Peyer's patch (tissue), 4 donors: ENCODE measurements around the gene SELE. TPM values are rescaled to one million over a fixed set of nuclear protein-coding genes. Genes with fewer than 3 reads are reported as not detected.

ENCODE experiments used
- DNase-seq, 3 donors: peaks; one replicate each; pipeline ENCODE4 v3.0.0-alpha.2; 2017 to 2019
- H3K27ac ChIP-seq, 4 donors: fragments of 200-600 bp; sonication (generic); one replicate each; pipeline ENCODE4 v1.5.1; 2016 to 2019
- H3K27me3 ChIP-seq, 2 donors: fragments of 200-600 bp; sonication (generic); one replicate each; pipeline ENCODE4 v1.5.1; 2019
- H3K36me3 ChIP-seq, 3 donors: fragments of 200-600 bp; sonication (generic); one replicate each; pipeline ENCODE4 v1.5.1; 2016 to 2019
- H3K4me1 ChIP-seq, 4 donors: fragments of 200-600 bp; sonication (generic); one replicate each; pipeline ENCODE4 v1.5.1; 2016 to 2019
- H3K4me3 ChIP-seq, 4 donors: fragments of 200-600 bp; sonication (generic); 1 replicate in 3 of 4; 2 replicates in 1 of 4; pipeline ENCODE4 v1.5.1; 2016 to 2019; ENCODE audit warnings: mild to moderate bottlenecking in 1 of 4
- H3K9me3 ChIP-seq, 4 donors: fragments of 200-600 bp; sonication (generic); one replicate each; pipeline ENCODE4 v1.5.1; 2016 to 2019; ENCODE audit warnings: mild to moderate bottlenecking in 1 of 4
- POLR2A ChIP-seq, 2 donors: fragments of 450-650 bp; IDR thresholded peaks; one replicate each; pipeline ENCODE4 v1.5.1; 2017; ENCODE audit warnings: antibody characterized with exemption in 2 of 2, mild to moderate bottlenecking in 2 of 2, moderate library complexity in 2 of 2
- total RNA-seq, 4 donors: library from RNA; depleted of rRNA; stranded (reverse); fragments of >200 nt; gene quantifications; one replicate each; pipeline ENCODE4 v1.1.0, GENCODE V29; 2016
- TF ChIP-seq, protein P1 (sequence below), 6 experiments: fragments of 450-650 bp in 4 of 6; fragments of 200-600 bp in 2 of 6; sonication (generic) in 1 of 6; IDR thresholded peaks; one replicate each; pipeline ENCODE4 v1.5.1; 2017 to 2019; ENCODE audit warnings: antibody characterized with exemption in 6 of 6, mild to moderate bottlenecking in 3 of 6, moderate library complexity in 1 of 6

Gene SELE
- total RNA-seq, 4 donors from 2014 or later = 0.57 to 0.83 TPM; not detected in 2

GRCh38 chr1:169750041-169750440, 16.2 kb upstream of the SELE start:
- Histone ChIP-seq H3K9me3 (no peaks in the 10 kb centered on the region), H3K36me3 (no peaks in the 10 kb centered on the region), H3K27ac (no peak overlapping the region), H3K4me1 (no peaks in the 10 kb centered on the region), H3K27me3 (no peaks in the 10 kb centered on the region), H3K4me3 (no peak overlapping the region)
- TF ChIP-seq POLR2A (IDR thresholded peaks at IDR 0.05) = no peak
- TF ChIP-seq, protein P1, sequence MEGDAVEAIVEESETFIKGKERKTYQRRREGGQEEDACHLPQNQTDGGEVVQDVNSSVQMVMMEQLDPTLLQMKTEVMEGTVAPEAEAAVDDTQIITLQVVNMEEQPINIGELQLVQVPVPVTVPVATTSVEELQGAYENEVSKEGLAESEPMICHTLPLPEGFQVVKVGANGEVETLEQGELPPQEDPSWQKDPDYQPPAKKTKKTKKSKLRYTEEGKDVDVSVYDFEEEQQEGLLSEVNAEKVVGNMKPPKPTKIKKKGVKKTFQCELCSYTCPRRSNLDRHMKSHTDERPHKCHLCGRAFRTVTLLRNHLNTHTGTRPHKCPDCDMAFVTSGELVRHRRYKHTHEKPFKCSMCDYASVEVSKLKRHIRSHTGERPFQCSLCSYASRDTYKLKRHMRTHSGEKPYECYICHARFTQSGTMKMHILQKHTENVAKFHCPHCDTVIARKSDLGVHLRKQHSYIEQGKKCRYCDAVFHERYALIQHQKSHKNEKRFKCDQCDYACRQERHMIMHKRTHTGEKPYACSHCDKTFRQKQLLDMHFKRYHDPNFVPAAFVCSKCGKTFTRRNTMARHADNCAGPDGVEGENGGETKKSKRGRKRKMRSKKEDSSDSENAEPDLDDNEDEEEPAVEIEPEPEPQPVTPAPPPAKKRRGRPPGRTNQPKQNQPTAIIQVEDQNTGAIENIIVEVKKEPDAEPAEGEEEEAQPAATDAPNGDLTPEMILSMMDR (IDR thresholded peaks at IDR 0.05) = no peak
- DNase-seq = no peak

DNA sequence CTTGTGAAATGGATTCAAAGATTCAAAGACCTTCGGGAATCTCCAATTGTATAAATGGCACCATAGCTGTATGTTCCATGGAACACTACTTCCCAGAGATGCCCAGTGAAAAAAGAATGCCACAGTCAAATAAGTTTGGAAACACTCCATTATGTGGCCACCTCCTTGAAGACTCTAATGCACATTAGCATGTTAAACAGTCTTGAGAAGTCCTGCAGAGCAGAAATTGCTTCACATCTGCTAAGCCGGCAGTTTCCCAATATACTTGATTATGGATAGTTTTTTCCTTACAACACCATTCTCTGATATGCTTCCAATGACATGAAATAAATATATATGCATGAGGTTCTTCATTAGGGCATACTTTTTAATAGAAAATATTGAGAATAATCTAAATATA, 12.7 kb upstream of the SELE start:
- Histone ChIP-seq H3K36me3 (no peaks in the 10 kb centered on the region), H3K27ac (no peak overlapping the region), H3K9me3 (no peaks in the 10 kb centered on the region), H3K4me3 (no peak overlapping the region), H3K27me3 (no peaks in the 10 kb centered on the region), H3K4me1 (no peaks in the 10 kb centered on the region)
- TF ChIP-seq POLR2A (IDR thresholded peaks at IDR 0.05) = no peak
- TF ChIP-seq, protein P1 (IDR thresholded peaks at IDR 0.05) = no peak
- no peak for DNase-seq

- DNase-seq = no peak
- no peak overlapping the region for H3K4me3 ChIP-seq
- H3K9me3 ChIP-seq = no peaks in the 10 kb centered on the region
- no peak overlapping the region for H3K27ac ChIP-seq
- H3K4me1 ChIP-seq = no peaks in the 10 kb centered on the region
- H3K36me3 ChIP-seq = no peaks in the 10 kb centered on the region
- TF ChIP-seq POLR2A (IDR thresholded peaks at IDR 0.05) = no peak
- TF ChIP-seq, protein P1 (IDR thresholded peaks at IDR 0.05) = no peak
- H3K27me3 ChIP-seq = no peaks in the 10 kb centered on the region
Measured at GRCh38 chr1:169745015-169745861, 11.4 kb upstream of the SELE start.

GRCh38 chr1:169741666-169742394, 8.0 kb upstream of the SELE start:
- Histone ChIP-seq H3K27ac (no peak overlapping the region), H3K36me3 (no peaks in the 10 kb centered on the region), H3K27me3 (no peaks in the 10 kb centered on the region), H3K9me3 (no peaks in the 10 kb centered on the region), H3K4me1 (no peaks in the 10 kb centered on the region), H3K4me3 (no peak overlapping the region)
- TF ChIP-seq, protein P1 (IDR thresholded peaks at IDR 0.05) = no peak
- no peak for TF ChIP-seq POLR2A (IDR thresholded peaks at IDR 0.05)
- no peak for DNase-seq

- Histone ChIP-seq H3K27me3 (no peaks in the 10 kb centered on the region), H3K36me3 (no peaks in the 10 kb centered on the region), H3K4me3 (no peak overlapping the region), H3K9me3 (no peaks in the 10 kb centered on the region), H3K27ac (no peak overlapping the region), H3K4me1 (no peaks in the 10 kb centered on the region)
- no peak for DNase-seq
- TF ChIP-seq, protein P1 (IDR thresholded peaks at IDR 0.05) = no peak
- TF ChIP-seq POLR2A (IDR thresholded peaks at IDR 0.05) = no peak
Measured at GRCh38 chr1:169739980-169740379, 6.1 kb upstream of the SELE start.
